GOT3 (cell line): ENCODE data around the gene ATF4.
"Not testable (repeated sequence)": the region's sequence is repeated elsewhere in the genome, so short reads cannot be mapped to it uniquely, and the experiment has no call there.

ENCODE experiments used
- DNase-seq: peaks from one replicate; lab custom pipeline; 2025; ENCODE audit warnings: mixed read lengths; lab: John Stamatoyannopoulos, UW

Gene ATF4

GRCh38 chr22:39511226-39511625, 9.1 kb upstream of the ATF4 start:
- no peak for DNase-seq

GRCh38 chr22:39512026-39512425, 8.3 kb upstream of the ATF4 start:
- DNase-seq = no peak

- DNase-seq = no peak
Measured at GRCh38 chr22:39513791-39514190, 6.6 kb upstream of the ATF4 start.

GRCh38 chr22:39514373-39514973, 5.9 kb upstream of the ATF4 start:
- DNase-seq = no peak

- DNase-seq = no peak
Measured at GRCh38 chr22:39515266-39516050, 4.9 kb upstream of the ATF4 start.

- no peak for DNase-seq
Measured at GRCh38 chr22:39517470-39517869, 2.9 kb upstream of the ATF4 start.

GRCh38 chr22:39518144-39518786, 2.1 kb upstream of the ATF4 start:
- no peak for DNase-seq

- DNase-seq = no peak
Measured at GRCh38 chr22:39518996-39519680, 1.2 kb upstream of the ATF4 start.

- peak; percentile 92 for DNase-seq
Measured at GRCh38 chr22:39519681-39520225, 609 bp upstream of the ATF4 start.

GRCh38 chr22:39521106-39521885, 934 bp downstream of the ATF4 start:
- not testable (repeated sequence) for DNase-seq

- not testable (repeated sequence) for DNase-seq
Measured at GRCh38 chr22:39522091-39522490, 1.7 kb downstream of the ATF4 start.

- DNase-seq = no peak
Measured at GRCh38 chr22:39522567-39523300, 2.4 kb downstream of the ATF4 start.

GRCh38 chr22:39524089-39524752, 3.9 kb downstream of the ATF4 start:
- DNase-seq = no peak

GRCh38 chr22:39524753-39525657, 4.6 kb downstream of the ATF4 start:
- DNase-seq = no peak

- no peak for DNase-seq
Measured at GRCh38 chr22:39525658-39525975, 5.3 kb downstream of the ATF4 start.

- DNase-seq = no peak
Measured at GRCh38 chr22:39526736-39527171, 6.4 kb downstream of the ATF4 start.

- DNase-seq = no peak
Measured at GRCh38 chr22:39527481-39527961, 7.2 kb downstream of the ATF4 start.

- DNase-seq = no peak
Measured at GRCh38 chr22:39528080-39528661, 7.8 kb downstream of the ATF4 start.
